Stimulated activated CD8-positive, alpha-beta memory T cell treated with anti-CD3 and anti-CD28 coated beads, Interleukin-4, amount 100 ng/mL, for 24 hours (primary cell): ENCODE results near the gene RASGRP4.

Source experiments
- DNase-seq: peaks from one replicate; pipeline ENCODE4 v3.0.0-alpha.2; 2020; ENCODE audit warnings: low read depth

RASGRP4 gene

GRCh38 chr19:38389101-38389925 is 36.7 kb downstream of the RASGRP4 start:
- no peak for DNase-seq

- no peak for DNase-seq
Measured at GRCh38 chr19:38388349-38389100, 37.5 kb downstream of the RASGRP4 start, which contains the start of gene SPRED3. Gene SPRED3 (plus strand): TSS chr19:38388697. CDS start chr19:38390303, 1,606 bp downstream.

- peak; percentile 58 for DNase-seq
Measured at GRCh38 chr19:38387550-38388348, 38.3 kb downstream of the RASGRP4 start, which contains the start of gene GGN. Gene GGN (minus strand): TSS chr19:38388034. CDS start chr19:38387261, 773 bp downstream.

- no peak for DNase-seq
Measured at GRCh38 chr19:38386971-38387549, 39.0 kb downstream of the RASGRP4 start.

- no peak for DNase-seq
Measured at GRCh38 chr19:38386300-38386970, 39.6 kb downstream of the RASGRP4 start.

- DNase-seq, result no peak
Measured at GRCh38 chr19:38385804-38386257, 40.2 kb downstream of the RASGRP4 start.

- no peak for DNase-seq
Measured at GRCh38 chr19:38385057-38385803, 40.8 kb downstream of the RASGRP4 start.

- no peak for DNase-seq
Measured at GRCh38 chr19:38384209-38385027, 41.6 kb downstream of the RASGRP4 start.

- no peak for DNase-seq
Measured at GRCh38 chr19:38383743-38384142, 42.3 kb downstream of the RASGRP4 start.

GRCh38 chr19:38383184-38383583 is 42.8 kb downstream of the RASGRP4 start:
- no peak for DNase-seq

- no peak for DNase-seq
Measured at GRCh38 chr19:38381138-38381537, 44.9 kb downstream of the RASGRP4 start.

GRCh38 chr19:38378866-38379265 is 47.2 kb downstream of the RASGRP4 start:
- no peak for DNase-seq

GRCh38 chr19:38377052-38377451 is 49.0 kb downstream of the RASGRP4 start:
- DNase-seq, result no peak

GRCh38 chr19:38376576-38376975 is 49.4 kb downstream of the RASGRP4 start:
- DNase-seq, result no peak

GRCh38 chr19:38375748-38376147 is 50.3 kb downstream of the RASGRP4 start:
- no peak for DNase-seq

GRCh38 chr19:38375098-38375493 is 50.9 kb downstream of the RASGRP4 start:
- no peak for DNase-seq

GRCh38 chr19:38374332-38375097 is 51.5 kb downstream of the RASGRP4 start, which contains the start of gene PSMD8:
Gene PSMD8 (plus strand): TSS chr19:38374571. CDS start chr19:38374602, 31 bp downstream.
- peak; percentile 97 for DNase-seq

- DNase-seq, result no peak
Measured at GRCh38 chr19:38373907-38374331, 52.1 kb downstream of the RASGRP4 start.

GRCh38 chr19:38371081-38371480 is 54.9 kb downstream of the RASGRP4 start:
- DNase-seq, result no peak
